DOHH2 (cell line): ENCODE data around the gene APBA3.

Experiments
- H3F3A ChIP-seq: fragments of 200-600 bp; sonication (generic), shearing (Covaris generic); 2 replicates; pipeline ENCODE4 v1.6.0; 2016; ENCODE audit warnings: antibody characterized with exemption, mild to moderate bottlenecking; ENCODE audit not compliant: control insufficient read depth, insufficient read depth
- H3K27ac ChIP-seq: fragments of 200-600 bp; sonication (generic); 2 replicates; pipeline ENCODE4 v1.5.1; 2014; ENCODE audit warnings: low read depth, mild to moderate bottlenecking, low read length, moderate library complexity
- H3K27me3 ChIP-seq: fragments of 200-600 bp; sonication (generic); 2 replicates; pipeline ENCODE4 v1.6.1; 2014; ENCODE audit warnings: mild to moderate bottlenecking, low read length, mixed read lengths; ENCODE audit not compliant: control insufficient read depth
- H3K36me3 ChIP-seq: fragments of 200-600 bp; sonication (generic); 2 replicates; pipeline ENCODE4 v1.6.1; 2014; ENCODE audit warnings: mild to moderate bottlenecking, low read length, moderate library complexity, mixed read lengths; ENCODE audit not compliant: control insufficient read depth
- H3K4me1 ChIP-seq: fragments of 200-600 bp; sonication (generic); 2 replicates; pipeline ENCODE4 v1.6.1; 2014; ENCODE audit warnings: mild to moderate bottlenecking, low read length, mixed read lengths; ENCODE audit not compliant: control insufficient read depth
- H3K4me2 ChIP-seq: fragments of 200-600 bp; sonication (generic); 2 replicates; pipeline ENCODE4 v1.6.0; 2014; ENCODE audit warnings: mild to moderate bottlenecking, low read length, moderate library complexity
- H3K4me3 ChIP-seq: fragments of 200-600 bp; sonication (generic); 2 replicates; pipeline ENCODE4 v1.5.1; 2014; ENCODE audit warnings: mild to moderate bottlenecking, low read length, mixed read lengths
- H3K79me2 ChIP-seq: fragments of 200-600 bp; sonication (generic); 2 replicates; pipeline ENCODE4 v1.6.1; 2014; ENCODE audit warnings: mild to moderate bottlenecking, low read length, mixed read lengths; ENCODE audit not compliant: control insufficient read depth
- H3K9me2 ChIP-seq: fragments of 200-600 bp; sonication (generic); replicated peaks from 2 replicates; pipeline ENCODE4 v1.6.1; 2014; ENCODE audit warnings: mild to moderate bottlenecking, low read length, mixed read lengths; ENCODE audit not compliant: control insufficient read depth
- H3K9me3 ChIP-seq: fragments of 200-600 bp; sonication (generic); 2 replicates; pipeline ENCODE4 v1.6.1; 2014; ENCODE audit warnings: antibody characterized with exemption, low read length, mixed read lengths; ENCODE audit not compliant: control insufficient read depth, insufficient read depth
- H4K20me1 ChIP-seq: fragments of 200-600 bp; sonication (generic); 2 replicates; pipeline ENCODE4 v1.6.0; 2014; ENCODE audit warnings: low read depth, mild to moderate bottlenecking, antibody characterized with exemption, low read length, moderate library complexity; ENCODE audit not compliant: control insufficient read depth, insufficient read depth
- CTCF ChIP-seq: fragments of 200-600 bp; sonication (generic); IDR thresholded peaks from one replicate; pipeline ENCODE4 v1.5.1; 2014; ENCODE audit warnings: antibody characterized with exemption, mild to moderate bottlenecking, low read depth, low read length; ENCODE audit not compliant: poor library complexity, severe bottlenecking
- EZH2phosphoT487 ChIP-seq: fragments of 200-600 bp; sonication (generic); IDR thresholded peaks from 2 replicates; pipeline ENCODE4 v1.6.1; 2017; ENCODE audit warnings: borderline replicate concordance, mild to moderate bottlenecking, antibody characterized with exemption, low read length, moderate library complexity, mixed read lengths

APBA3 gene

DNA sequence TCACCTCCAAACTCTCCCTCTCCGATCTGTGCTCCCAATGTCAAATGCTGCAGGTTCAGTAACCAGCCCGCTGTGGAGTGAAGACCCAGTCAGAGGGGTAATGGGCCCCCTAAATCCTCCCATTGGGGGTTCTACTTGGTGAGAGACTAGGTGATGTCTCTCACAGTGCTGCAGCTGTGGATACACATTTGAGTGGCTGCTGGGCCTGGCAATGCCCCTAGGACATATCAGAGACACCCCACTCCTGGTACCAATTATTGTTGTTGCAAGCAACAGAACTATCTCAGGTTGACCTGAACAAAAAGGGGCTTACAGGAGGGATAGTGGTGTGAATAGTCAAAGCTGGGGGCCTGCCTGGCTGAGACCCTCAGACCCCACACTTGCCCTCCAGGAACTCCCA, 20.1 kb upstream of the APBA3 start:
- no peaks in the 10 kb centered on the region for H3F3A ChIP-seq
- no peaks in the 10 kb centered on the region; the same call in 1 of the 2 replicates for H4K20me1 ChIP-seq
- H3K27ac ChIP-seq = no peak overlapping the region
- no peaks in the 10 kb centered on the region for H3K4me1 ChIP-seq
- H3K36me3 ChIP-seq = no peaks in the 10 kb centered on the region
- H3K4me3 ChIP-seq = no peak overlapping the region
- no peak overlapping the region for H3K4me2 ChIP-seq
- H3K27me3 ChIP-seq = peaks cover 10% of the 10 kb centered on the region; the same call in 1 of the 2 replicates
- H3K9me3 ChIP-seq = peaks cover 18% of the 10 kb centered on the region; the same call in 1 of the 2 replicates
- H3K79me2 ChIP-seq = no peaks in the 10 kb centered on the region
- TF ChIP-seq CTCF (no peak), EZH2phosphoT487 (no peak)
- no peaks in the 10 kb centered on the region for H3K9me2 ChIP-seq

DNA sequence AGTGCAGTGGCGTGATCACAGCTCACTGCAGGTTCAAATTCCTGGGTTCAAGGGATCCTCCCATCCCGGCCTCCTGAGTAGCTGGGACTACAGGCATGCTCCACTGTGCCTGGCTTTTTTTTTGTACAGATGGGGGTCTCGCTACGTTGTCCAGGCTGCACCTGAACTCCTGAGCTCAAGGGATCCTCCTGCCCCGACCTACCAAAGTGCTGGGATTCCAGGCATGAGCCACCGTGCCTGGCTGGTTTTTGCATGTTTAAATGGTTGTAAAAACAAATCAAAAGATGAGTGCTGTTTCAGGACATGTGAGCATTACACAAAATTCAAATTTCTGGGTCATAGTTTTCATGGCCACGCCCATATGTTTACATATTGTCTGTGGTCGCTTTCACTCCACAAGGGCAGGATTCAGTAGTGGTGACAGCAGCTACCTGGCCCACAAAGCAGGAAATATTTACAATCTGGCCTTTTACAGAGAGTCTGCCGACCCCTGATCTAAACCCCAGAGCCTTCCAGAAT, 19.4 kb upstream of the APBA3 start:
- H3K4me2 ChIP-seq = no peak overlapping the region
- H3K27ac ChIP-seq = no peak overlapping the region
- H3K27me3 ChIP-seq = peaks cover 10% of the 10 kb centered on the region; the same call in 1 of the 2 replicates
- H3F3A ChIP-seq = no peaks in the 10 kb centered on the region
- H3K4me3 ChIP-seq = no peak overlapping the region
- H3K9me2 ChIP-seq = no peaks in the 10 kb centered on the region
- no peaks in the 10 kb centered on the region for H3K36me3 ChIP-seq
- TF ChIP-seq EZH2phosphoT487 (no peak), CTCF (no peak)
- H3K79me2 ChIP-seq = no peaks in the 10 kb centered on the region
- no peaks in the 10 kb centered on the region for H3K4me1 ChIP-seq
- peaks cover 18% of the 10 kb centered on the region; the same call in 1 of the 2 replicates for H3K9me3 ChIP-seq
- H4K20me1 ChIP-seq = no peaks in the 10 kb centered on the region; the same call in 1 of the 2 replicates

- Histone ChIP-seq H4K20me1 (no peaks in the 10 kb centered on the region; the same call in 1 of the 2 replicates), H3K9me3 (peaks cover 18% of the 10 kb centered on the region; the same call in 1 of the 2 replicates), H3K4me1 (no peaks in the 10 kb centered on the region), H3F3A (no peaks in the 10 kb centered on the region), H3K9me2 (no peaks in the 10 kb centered on the region), H3K27ac (no peak overlapping the region), H3K4me2 (no peak overlapping the region), H3K36me3 (no peaks in the 10 kb centered on the region), H3K27me3 (no peaks in the 10 kb centered on the region), H3K4me3 (no peak overlapping the region), H3K79me2 (no peaks in the 10 kb centered on the region)
- TF ChIP-seq CTCF (no peak), EZH2phosphoT487 (no peak)
These were observed 17.6 kb upstream of the APBA3 start for GRCh38 chr19:3778899-3779723.
